DMS79 (cell line): Measurements from ENCODE around the gene VWA8.
"Not testable (repeated sequence)": the region's sequence is repeated elsewhere in the genome, so short reads cannot be mapped to it uniquely, and the experiment has no call there.

Experiments used
- DNase-seq: peaks from one replicate; lab custom pipeline; 2025; lab: John Stamatoyannopoulos, UW

VWA8 gene

GRCh38 chr13:41922894-41923293 lies 38.0 kb downstream of the VWA8 start:
- DNase-seq: not testable (repeated sequence)

DNA sequence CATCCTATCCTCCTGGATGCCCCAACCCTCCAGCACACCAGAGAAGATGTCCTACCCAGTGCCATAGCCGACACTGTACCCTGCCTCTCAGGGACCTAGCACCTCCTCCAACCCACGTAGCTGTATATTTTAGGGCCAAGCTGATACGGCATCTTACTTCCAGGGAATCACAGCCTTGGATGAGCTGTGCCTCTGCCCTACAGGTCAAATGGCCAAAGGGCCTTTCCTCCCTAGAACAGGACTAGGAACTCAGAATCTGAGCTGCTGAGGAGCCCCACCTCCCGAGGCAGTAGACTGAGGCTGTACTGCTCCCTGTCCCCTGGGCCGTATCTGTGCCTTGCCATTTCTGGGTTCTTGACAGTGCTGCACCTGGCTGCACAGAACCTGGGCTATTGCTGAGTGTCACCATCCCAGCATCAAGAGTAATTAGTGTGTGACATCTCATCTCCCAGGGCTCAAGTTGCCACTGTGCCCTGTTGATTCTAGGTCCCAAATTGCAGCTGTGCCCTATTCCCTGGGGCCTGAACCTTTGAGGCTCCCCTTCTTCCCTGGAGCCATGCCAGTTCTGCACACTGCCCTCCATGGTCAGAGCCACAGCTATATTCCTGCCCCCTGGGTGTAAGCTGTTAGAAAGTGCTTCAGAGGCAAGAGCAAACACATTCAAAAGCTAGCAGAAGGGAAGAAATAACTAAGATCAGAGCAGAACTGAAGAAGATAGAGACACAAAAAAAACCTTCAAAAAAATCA lies 41.0 kb downstream of the VWA8 start:
- no peak for DNase-seq

DNA sequence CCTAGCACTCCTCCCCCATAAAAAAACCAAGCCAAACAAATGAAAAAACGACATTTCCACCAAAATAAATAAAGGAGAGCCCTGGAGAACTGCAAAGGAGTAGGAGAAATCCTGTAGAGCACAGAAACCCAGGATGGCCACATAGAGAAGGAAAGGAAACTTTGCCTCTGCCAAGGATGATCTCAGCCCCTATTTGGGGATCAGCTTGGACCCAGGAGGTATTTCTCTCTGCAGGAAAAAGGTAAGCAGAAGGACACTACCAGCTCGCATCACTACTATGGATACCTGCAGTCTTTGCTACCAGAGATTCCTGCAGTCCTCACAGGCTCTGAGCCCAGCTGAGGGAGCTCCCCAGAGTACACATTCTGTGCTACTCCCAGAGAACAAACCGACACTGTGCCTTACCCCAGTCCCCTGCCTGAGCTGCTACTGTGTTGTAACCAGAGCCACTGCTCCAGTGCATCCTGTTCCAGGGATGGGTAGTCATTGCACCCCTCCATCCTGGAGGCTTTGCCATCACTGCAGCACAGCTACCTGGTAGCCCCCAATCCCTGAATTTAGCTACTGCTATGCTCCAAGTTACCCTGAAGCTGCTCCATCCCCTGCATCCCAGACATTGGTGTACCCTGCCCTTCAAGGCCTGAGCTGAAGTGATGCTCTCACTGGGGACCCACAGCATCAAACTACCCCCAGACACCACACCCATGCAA lies 41.7 kb downstream of the VWA8 start:
- no peak for DNase-seq

GRCh38 chr13:41917641-41918040 lies 43.3 kb downstream of the VWA8 start:
- no peak for DNase-seq

DNA sequence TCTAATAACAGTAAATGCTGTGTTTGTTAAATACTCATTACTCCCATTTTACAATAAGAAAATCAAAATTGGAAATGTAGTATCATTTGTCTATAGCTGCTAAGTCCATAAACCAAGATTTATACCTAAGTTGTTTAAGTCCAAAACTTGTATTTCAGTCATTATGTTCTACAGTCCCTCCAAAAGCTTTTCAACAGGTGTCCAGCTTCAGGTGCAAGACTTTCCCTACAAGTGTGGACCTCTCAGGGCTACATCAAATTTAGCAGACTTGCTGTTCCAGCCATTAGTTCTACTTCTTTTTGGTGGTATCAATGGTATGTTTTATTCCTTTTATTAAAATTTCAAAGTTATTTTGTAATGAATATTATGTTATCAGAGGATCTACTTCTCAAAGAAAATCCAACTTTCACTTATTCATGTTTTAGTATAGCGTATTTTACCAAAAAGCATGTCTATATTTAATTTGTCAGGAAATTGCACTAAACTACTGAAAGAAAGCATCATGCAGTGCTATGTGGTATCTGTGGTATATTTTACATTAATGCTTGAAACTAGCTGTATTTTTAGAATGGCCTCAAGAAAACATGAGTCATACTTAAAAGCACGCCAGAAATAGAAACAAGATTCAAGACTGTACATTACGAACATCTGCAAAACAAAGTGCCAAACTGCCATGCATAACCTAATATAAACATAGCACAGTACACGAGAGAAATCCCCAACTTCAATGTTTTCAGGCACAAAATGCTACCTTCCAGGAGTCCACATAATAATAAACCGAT lies 44.5 kb downstream of the VWA8 start:
- DNase-seq: no peak

- no peak for DNase-seq
Measured at GRCh38 chr13:41915081-41915480, 45.8 kb downstream of the VWA8 start.

- DNase-seq: no peak
Measured at GRCh38 chr13:41914552-41914951, 46.4 kb downstream of the VWA8 start.

GRCh38 chr13:41909506-41909905 lies 51.4 kb downstream of the VWA8 start:
- DNase-seq: no peak

DNA sequence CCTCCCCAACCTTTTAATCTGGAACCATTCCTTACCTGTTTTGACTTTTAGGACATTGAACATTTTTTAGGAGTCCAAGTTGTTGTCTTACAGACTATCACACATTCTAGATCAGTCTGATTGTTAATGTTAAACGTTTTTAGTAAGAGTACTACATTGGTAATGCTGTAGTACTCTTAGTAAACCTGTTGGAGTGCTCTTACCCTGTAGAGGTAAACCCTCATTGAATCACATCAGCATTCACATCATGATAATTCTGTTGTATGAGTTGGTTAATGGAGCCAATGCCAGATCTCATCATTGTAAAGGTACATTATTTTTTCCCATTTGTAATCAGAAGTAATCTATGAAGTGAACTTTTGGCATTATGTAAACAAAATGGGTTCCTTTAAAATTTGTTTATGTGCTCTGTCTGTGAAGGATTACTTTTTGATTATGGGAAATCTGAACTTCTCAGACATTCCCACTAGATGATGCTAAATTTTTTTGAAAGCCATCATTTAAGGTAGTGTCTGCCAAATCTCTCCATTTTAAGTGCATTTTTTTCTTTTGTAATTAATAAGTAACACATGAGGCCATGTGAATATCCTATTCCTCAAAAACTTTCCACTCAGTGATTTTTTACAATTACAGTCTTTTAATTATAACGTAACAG lies 55.2 kb downstream of the VWA8 start:
- no peak for DNase-seq

DNA sequence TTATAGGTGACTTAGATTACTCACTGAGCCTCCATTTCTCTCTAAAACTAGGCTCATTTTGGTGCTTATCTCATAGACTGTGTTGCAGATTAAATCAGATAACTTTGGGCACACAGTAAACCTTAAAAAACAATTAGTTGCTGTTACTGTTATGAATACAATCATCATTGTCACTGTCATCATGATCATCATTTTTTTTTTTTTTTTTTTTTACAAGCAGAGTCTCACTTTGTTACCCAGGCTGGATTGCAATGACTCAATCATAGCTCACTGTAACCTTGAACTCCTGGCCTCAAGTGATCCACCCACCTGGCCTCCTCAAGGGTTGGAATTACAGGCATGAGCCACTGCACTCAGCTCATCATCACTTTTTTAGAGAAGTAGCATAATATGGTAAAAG lies 60.0 kb downstream of the VWA8 start:
- no peak for DNase-seq

- not testable (repeated sequence) for DNase-seq
Measured at GRCh38 chr13:41898411-41898810, 62.5 kb downstream of the VWA8 start.

GRCh38 chr13:41897126-41897525 lies 63.8 kb downstream of the VWA8 start:
- no peak for DNase-seq

DNA sequence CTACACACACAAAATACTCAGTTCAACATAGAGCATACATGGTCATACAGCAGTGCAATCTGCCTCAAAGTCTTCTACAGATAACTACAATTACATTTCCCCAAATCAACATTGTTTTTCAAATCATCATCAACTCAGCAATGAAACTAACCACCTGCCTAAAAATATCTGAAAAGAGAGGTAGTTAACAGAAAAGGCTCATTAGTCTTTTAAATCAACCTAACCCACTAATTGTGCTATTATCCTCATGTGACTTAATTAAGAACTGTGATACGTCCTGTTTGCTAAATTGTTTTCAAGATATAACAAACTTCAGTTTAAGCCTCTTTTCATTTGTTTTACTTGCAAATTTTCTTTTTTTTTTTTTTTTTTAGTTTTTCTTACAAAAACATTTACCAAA lies 65.4 kb downstream of the VWA8 start:
- no peak for DNase-seq

DNA sequence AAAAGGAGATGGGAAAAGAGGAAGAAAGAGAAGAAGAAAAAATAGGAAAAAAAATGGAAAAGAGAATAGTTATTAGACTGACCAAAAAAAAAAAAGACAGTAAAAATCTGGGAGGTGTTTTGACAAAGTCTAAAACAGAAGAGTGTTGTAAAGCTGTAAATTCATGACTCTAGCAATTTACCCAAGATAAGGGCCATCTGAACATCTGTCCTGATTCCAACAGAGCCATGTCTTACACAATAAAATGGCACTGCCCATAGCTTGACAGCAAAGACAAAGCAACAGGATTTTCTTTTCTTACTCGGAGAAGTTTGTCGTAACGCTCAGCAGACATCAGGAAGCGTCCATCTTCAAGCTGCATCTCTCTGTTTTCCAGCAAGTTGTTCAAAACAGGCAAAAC lies 69.8 kb downstream of the VWA8 start:
- no peak for DNase-seq

GRCh38 chr13:41883147-41883546 lies 77.8 kb downstream of the VWA8 start:
- no peak for DNase-seq

DNA sequence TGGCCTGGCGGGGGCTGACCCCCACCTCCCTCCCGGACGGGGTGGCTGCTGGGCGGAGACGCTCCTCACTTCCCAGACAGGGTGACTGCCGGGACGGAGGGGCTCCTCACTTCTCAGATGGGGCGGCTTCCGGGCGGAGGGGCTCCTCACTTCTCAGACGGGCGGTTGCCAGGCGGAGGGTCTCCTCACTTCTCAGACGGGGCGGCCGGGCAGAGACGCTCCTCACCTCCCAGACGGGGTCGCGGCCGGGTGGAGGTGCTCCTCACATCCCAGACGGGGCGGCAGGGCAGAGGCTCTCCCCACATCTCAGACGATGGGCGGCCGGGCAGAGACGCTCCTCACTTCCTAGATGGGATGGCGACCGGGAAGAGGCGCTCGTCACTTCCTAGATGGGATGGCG lies 79.0 kb downstream of the VWA8 start:
- not testable (repeated sequence) for DNase-seq

- DNase-seq: no peak
Measured at GRCh38 chr13:41880966-41881365, 79.9 kb downstream of the VWA8 start.

GRCh38 chr13:41864658-41865057 lies 96.3 kb downstream of the VWA8 start:
- no peak for DNase-seq

DNA sequence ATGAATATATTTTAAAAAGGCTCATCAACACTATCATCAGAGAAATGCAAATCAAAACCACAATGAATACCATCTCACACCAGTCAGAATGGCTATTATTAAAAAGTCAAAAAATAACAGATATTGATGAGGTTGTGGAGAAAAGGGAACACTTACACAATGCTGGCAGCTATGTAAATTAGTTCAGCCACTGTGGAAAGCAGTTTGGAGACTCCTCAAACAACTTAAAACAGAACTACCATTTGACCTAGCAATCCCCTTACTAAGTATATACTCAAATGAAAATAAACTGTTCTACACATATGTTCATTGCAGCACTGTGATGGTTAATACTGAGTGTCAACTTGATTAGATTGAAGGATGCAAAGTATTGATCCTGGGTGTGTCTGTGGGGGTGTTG lies 98.2 kb downstream of the VWA8 start:
- DNase-seq: not testable (repeated sequence)

DNA sequence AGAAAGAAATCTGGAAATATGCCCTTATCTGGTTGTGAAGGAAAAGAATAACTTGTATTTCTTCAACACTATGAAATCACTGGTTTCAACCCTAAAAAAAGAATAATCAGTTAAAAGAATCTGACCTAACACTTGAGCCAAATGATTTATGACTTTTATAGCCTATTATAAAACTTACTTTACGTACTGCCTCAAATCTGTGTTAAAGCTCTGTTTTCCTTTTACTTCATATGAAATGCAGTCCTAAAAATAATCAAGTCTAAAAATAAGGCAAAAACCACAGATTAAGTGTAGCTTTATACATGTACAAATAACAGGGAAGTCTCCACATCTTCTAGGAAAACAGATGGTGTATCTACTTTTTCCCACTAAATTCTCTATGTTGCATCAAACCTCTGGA lies 101.3 kb downstream of the VWA8 start:
- DNase-seq: no peak

DNA sequence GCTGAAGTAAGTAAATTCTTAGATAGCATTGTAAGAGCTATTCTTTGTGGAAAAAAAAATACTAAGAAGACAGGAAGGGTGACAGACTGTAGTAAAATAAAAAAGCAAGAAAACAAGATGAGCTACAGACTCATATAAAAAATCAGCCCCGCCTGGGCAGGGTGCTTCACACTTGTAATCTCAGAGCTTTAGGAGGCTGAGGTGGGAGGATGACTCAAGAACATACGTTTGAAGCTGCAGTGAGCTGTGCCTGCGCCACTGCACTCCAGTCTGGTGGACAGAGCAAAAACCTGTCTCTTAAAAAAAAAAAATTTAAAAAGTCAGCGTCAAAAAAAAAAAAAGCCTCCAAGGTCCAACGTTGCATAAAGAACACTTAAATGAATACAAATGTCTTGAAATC lies 102.1 kb downstream of the VWA8 start:
- no peak for DNase-seq

DNA sequence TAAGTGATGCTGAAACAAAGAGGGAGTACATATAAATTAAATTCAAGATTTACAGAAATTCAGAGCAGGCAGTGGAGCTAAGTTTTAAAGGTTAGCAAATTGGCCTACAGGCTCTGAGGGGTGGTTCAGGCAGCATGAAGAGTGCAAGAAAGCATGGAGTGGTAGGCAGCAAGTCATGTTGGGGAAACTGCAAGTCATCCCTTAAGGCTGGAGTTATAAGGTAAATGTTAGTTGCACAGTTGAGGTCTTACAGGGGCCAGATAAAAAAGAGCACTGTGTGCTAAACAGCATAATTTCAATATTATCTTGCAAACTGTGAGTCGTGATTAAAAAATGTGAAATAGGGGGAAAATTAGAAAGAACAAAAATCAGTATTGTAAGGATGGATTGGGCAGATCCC lies 106.2 kb downstream of the VWA8 start:
- DNase-seq: no peak
